Measurements from ENCODE around the gene AKT1.

DNA sequence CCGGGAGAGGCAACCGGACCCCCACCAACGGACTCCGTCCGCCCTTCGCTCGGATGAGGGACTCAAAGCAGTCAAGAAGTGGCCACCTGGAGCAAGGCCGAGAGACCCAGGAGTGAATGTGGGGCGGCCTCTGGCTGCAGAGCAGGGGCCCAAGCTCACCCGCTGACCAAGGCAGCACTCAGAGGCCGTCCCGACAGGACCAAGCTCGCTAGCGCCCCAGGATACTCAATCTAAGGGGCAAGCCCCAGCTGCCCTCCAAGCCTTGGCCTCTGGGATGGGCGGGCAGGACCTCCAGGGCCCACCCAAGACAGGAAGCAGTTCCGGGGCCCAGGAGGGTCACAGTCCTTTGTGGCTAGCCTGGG is 936 bp downstream of the AKT1 start:
- TF ChIP-seq EZH2 (IDR thresholded peaks at IDR 0.05; ENCODE audit: insufficient read depth, poor library complexity, severe bottlenecking), result no peak
- no peak for TF ChIP-seq EZH2phosphoT487 (IDR thresholded peaks at IDR 0.05; ENCODE audit: insufficient read depth, low read depth)
